ENCODE measurements around the gene CIB4.

Gene CIB4

GRCh38 chr2:26564121-26564644 is 77.0 kb downstream of the CIB4 start:
- no peak for DNase-seq

- DNase-seq: no peak
Observed at GRCh38 chr2:26563686-26564085, 77.5 kb downstream of the CIB4 start.

DNA sequence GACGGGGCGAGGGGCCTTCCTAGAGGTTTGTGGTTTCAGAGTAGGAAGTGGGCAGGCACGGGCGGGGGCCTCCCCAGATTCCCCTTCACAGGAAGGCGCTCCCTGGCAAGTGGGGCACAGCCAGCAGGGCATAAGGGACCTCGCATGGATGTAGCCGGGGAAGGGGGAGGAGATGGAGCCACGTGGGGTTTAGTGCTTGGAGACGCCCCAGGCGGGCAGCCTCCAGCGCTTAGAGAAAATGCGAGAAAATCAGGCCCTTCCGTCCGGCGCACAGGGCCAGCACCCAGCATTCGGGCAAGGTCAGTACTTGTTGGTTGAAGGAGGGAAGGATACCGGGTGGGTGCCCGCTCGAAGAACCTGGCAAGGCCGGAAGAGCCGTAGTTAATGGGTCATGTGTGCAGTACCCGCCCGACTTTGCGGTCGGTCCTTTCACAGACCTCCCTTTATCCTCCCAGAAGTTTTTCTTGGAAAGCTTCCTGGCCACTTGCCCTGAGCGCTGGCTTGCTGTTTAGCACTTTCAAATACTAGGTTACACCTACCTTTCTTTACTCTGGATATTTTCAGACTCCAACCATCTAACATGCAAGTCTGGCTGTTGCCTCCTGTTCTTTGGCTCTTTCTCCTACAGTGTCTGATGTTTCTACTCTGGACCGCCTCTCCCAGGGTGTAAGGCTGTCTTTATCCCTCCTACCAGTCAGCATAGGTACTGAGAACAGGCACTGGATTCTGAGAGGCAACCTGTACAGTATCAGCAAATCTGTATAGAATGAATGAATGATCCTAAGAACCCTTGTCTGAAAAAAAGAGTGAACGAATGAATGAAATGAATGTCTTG is 78.1 kb downstream of the CIB4 start:
- DNase-seq: no peak

- peak; percentile 78 for DNase-seq
Observed at GRCh38 chr2:26561918-26562810, 79.0 kb downstream of the CIB4 start.

DNA sequence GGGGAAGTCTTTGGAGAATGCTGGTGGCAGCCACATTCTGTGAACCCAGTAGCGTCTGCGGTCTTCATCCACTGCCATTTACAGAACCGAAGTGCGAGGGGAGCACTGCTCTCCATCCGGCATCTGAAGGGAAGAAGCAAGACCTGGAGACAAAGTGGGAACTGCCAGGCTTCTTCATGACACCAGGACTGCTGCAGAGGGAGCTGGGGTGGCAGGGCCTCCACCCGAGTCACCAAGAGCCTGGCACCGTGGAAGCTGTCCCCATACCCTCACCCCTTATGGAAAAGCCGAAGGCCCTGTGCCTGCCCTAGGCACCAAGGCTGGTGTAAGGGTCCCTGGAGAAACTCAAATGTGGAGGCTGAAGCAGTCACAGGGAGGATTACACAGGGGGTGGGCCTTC is 79.8 kb downstream of the CIB4 start:
- no peak for DNase-seq

DNA sequence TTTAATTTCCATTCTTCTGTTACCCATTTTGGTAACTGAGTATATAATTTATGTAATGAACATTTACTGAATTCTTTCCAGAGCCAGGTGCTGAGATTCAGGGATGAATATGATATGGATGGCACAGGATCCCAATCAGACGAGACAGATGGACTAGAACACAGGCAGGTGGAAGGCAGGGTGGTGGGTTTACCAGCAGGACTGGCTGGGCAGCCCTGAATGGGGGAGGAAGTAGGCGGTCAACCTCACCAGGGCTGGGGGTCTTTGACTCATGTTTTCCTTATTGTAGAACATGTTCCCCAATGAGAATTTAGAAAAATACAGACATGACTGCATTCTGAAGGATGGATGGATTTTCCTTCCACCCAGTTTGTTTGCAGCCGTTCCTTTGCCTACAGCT is 80.3 kb downstream of the CIB4 start:
- no peak for DNase-seq

GRCh38 chr2:26559556-26559955 is 81.6 kb downstream of the CIB4 start:
- DNase-seq: no peak

- no peak for DNase-seq
Observed at GRCh38 chr2:26559044-26559405, 82.1 kb downstream of the CIB4 start.

DNA sequence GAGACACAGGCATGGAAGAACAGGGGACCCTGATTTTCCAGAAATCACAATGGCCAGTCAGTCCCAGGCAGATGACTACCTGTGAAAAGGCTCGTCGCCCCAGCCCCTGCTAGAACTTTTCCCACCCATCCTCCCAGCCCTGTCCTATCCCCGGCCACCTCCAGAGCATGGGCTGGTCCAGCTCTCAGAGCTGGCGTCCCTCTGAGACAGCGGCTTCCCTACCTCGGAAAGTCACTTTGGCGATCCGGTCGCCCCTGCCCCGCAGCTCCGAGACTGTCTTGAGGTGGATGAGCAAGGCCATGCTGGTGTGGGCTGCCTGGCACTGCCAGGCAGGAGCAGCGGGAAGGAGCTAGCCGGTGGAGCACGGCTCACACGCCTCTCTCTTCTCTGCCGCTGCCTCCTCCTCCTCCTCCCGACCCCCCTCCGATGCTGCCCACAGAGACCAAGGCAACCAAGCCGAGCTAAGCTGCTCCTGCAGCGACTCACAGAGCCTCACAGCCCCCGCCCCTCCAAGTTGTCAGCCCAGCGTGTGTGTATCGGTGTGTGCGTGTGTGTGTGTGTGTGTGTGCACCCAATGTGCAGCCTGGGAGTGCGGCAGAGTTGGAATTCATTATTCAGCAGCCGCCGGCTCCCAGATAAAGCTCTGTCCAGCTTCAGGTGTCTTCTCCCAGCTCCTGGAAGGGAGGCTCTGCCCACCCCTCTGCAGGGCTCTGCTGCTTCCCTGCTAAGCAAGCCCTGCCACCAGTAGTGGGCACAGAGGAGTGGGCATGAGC is 82.7 kb downstream of the CIB4 start:
- DNase-seq: no peak

GRCh38 chr2:26557244-26557925 is 83.8 kb downstream of the CIB4 start:
- no peak for DNase-seq

DNA sequence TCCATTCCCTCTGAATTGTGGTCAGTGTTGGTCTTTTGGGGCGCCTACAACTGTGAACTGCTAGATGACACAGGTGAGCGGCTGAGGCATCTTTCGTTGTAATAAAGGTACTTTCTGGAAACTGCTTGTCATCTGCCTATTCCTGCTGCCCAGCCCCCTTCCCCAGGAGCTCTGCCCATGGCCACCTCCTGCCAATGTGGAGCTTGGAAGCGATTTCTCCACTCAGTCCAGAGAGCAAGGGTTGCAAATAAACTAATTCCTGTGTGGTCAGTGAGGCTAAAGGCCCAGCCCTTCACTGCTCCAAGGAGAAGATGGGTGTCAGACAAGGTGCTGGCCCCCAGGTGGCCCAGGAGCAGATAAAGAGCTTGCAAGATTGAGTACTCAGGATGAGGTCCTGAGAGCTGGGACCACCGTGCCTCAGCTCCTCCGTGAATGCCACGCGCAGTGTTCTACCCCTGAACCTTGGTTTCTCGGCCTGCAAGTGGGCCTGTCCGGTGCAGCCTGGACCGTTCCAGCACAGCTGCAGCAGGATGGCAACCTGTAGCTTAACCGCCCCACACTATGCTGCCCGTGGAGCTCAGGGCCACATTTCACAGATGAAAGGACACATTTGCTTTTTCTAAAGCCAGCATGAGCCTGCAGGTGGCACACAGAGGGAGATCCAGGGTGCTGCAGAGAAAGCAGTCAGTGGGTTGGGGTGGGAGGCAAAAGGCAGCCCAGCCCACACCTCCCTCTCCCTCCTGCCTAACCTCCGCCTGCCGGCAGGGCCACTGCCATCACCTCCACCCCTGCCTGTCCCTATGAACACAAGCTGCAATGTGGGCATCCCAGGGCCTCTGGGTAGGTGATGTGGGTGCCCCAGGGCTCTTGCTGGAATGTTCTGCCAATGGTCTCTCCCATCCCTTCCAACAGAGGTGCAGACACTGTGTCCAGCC is 84.6 kb downstream of the CIB4 start:
- no peak for DNase-seq

GRCh38 chr2:26555246-26556133 is 85.7 kb downstream of the CIB4 start:
- DNase-seq: no peak

DNA sequence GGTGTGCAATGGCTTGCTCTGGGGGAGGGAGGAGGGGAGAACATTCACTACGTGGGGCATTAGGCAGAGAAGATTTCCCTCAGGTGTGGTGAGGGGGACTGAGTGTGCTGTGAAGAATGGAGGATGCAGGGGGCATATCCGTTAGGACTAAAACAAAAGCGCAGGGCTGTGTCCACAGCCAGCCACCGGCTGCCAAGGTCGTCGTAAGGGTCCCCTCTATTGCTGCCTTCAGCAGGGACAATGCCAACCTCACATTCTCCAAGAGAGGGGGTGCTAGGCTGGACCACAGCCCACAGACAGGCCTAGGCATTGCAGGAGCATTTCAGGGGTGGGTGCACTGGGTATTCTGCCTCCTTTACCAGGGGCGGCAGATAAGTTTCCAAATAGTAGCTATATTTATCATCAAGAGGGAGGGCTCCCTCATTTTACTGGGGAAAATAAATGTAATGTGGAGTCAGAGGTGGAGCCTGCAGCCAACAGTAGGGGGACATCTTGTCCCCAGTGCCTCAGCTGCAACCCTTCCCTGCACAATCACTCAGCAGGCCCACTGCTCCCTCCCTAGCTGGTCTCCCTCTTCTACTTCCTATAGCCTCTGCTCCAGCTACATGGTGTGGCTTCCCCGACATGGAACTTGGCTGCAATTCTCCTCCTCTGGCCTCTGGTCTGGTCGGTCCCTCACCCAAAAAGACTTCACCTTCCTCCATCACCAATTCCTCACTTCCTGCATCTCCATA is 88.4 kb downstream of the CIB4 start:
- DNase-seq: no peak

DNA sequence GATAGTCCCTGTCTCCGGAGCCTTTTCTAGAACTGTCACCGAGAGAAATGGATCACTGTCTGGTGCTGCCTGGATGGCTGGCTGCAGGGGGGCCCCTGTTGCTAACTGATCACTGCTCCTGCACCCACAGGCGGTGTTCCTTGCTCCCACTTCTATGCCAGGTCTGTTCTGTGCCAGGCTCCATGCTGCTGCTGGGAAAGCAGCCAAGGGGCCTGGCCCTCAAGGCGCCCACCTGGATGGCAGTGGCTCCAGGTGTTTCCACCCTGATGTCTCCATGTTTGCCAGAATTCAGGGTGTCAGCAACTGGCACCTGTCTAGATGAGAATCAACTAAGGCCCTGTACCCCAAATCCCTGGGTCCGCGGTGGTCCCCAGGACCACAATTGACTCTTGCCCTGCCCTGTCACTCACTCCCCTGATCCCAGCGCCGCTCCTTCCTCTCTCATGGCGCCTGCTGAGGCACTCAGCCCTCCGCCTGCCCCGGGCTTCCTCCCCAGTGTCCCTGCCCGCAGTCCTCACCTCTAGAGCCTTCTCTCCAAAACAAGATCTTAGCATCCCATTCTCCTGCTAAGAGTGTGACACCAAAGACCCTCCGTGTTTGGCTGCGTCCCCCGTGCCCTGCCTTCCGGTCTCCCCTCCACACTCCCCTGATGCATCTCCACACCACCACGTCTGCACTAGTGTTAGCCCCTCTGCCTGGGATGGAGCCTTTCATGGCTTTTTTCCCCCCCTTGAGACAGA is 90.7 kb downstream of the CIB4 start:
- DNase-seq: no peak

GRCh38 chr2:26542676-26543505 is 98.3 kb downstream of the CIB4 start:
- no peak for DNase-seq

- peak; percentile 29 for DNase-seq
Observed at GRCh38 chr2:26542194-26542455, 99.0 kb downstream of the CIB4 start.

DNA sequence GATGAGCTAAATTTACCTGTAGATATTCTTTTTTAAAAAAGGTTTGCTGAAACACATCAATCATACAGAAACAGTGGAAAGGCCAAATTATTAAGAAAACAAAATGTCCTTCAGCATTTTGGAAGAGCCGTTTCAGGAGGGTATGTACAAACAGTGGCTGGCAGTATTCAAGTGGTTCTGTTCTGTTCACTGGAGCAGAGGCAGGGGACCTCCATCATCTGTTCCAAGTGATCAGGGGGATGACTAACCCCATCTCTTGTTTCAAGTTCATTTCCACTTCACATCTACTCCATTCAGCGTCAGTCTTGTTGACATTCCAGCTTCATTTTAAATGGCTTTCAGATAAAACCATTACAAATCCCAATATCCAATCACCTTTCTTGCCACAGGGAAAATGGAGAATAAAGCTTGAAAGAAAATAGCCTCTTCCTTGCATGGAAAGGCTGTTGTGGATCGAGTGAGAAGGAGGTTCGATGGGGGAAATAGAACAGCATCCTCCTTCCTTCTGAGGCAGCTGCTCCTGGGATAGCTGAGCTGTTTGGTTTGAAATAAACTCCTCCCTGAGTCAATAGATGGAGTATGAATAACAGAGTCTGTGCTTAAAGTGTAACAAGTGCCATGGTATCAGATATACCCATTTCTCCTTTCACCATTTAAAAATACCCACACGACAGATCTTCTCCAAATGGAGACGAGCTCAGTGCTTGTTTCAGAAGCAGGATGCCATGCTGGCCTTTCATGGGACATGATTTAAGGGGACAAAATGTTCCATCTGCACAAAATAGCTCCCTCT is 99.6 kb downstream of the CIB4 start:
- DNase-seq: no peak

Measured in NCI-H2171 (cell line).